GM12892 (cell line): ENCODE data around the gene CHML.
A peak's percentile ranks its signal among the peaks of the same experiment; 100 is the strongest.
"Not testable (repeated sequence)": the region's sequence is repeated elsewhere in the genome, so short reads cannot be mapped to it uniquely, and the experiment has no call there.

ENCODE experiments used
- DNase-seq: peaks from one replicate; pipeline ENCODE4 v3.0.0; 2011; ENCODE audit not compliant: insufficient read length
- FAIRE-seq: peaks from 2 replicates; lab custom pipeline; 2011; peaks lifted over from hg19 to GRCh38; lab: Jason Lieb, UNC
- POLR2A ChIP-seq: IDR thresholded peaks from 2 replicates; pipeline ENCODE4 v1.6.1; 2011; ENCODE audit warnings: low read depth, low read length, control low read depth
- POLR2AphosphoS5 ChIP-seq: IDR thresholded peaks from 2 replicates; pipeline ENCODE4 v1.6.1; 2011; ENCODE audit warnings: low read depth, low read length, control low read depth
- TAF1 ChIP-seq: IDR thresholded peaks from 2 replicates; pipeline ENCODE4 v1.6.1; 2011; ENCODE audit warnings: low read depth, mild to moderate bottlenecking, control low read depth, low read length, borderline replicate concordance

Gene CHML

DNA sequence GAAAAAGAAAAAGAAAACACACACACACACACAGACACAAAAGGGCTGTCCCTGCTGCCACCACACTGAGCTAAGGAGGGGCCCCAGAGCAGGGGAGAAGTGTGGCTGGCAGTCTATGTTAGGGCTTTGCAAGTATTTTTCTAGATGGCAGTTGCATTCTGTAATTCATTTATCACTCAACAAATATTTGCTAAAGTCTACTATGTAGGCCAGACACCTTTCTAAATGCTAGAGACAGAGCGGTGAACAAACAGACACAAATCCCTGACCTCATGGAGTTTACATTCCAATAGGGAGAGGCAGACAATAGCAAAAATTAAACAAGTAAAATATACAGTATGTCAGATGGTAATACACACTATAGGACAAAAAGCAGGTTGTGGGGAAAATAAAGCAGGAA is 32.1 kb upstream of the CHML start:
- TF ChIP-seq TAF1 = no peak
- TF ChIP-seq POLR2A = no peak
- TF ChIP-seq POLR2AphosphoS5 = no peak
- DNase-seq (no peak), FAIRE-seq (no peak)

DNA sequence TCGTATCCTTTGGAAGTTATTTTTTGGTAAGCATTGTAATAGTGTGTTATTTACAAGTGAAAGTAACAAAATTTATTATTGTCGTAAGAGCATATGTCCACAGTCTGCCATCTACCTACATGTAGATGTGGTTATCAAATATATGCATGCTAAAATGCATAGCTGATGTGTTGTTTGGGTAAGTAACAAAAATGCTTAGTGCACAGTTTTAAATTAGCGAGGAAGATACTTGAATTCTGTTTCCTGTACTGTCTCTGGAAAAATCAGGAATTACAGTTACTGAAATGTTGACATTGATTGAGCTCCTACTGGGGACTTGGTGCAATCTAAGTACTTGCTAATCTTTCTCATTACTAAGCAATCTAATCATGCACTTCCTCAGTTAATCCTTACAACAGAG is 26.2 kb upstream of the CHML start:
- peak; percentile 42 for FAIRE-seq
- no peak for TF ChIP-seq TAF1
- TF ChIP-seq POLR2A = no peak
- TF ChIP-seq POLR2AphosphoS5 = no peak
- no peak for DNase-seq

DNA sequence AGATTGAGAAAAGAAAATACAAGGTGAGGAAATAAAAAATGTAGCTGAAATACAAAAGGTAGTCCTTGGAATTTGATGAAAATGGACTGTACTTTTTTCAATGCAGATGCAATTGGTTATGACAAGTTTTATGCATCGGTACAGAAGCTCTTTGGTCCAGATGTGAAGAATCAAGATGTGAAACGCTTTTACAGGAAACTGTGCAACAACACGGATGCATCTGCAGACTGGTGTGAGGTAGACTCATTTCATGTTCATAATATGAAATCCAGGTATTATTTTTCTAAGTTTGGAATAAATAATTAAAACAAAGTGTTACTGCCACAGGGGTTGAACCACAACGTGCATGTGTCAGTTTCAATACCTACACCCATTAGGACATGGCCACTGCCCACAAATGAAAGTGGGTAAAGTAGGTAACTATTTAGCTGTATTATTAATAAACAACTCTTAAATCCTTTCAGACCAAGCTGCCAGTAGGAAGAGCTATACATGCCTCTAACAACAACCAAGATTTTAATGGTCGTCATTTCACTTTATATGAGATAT is 20.3 kb upstream of the CHML start:
- DNase-seq = no peak
- TF ChIP-seq TAF1 (no peak), POLR2A (no peak), POLR2AphosphoS5 (no peak)
- no peak for FAIRE-seq

GRCh38 chr1:241659016-241659415 is 18.8 kb upstream of the CHML start:
- not testable (repeated sequence) for DNase-seq, FAIRE-seq

GRCh38 chr1:241658081-241658793 is 18.1 kb upstream of the CHML start:
- no peak for DNase-seq
- FAIRE-seq = no peak
- TF ChIP-seq TAF1 (no peak), POLR2AphosphoS5 (no peak), POLR2A (no peak)

- FAIRE-seq (no peak), DNase-seq (no peak)
- TF ChIP-seq POLR2AphosphoS5 (no peak), POLR2A (no peak), TAF1 (no peak)
These were observed 14.5 kb upstream of the CHML start for GRCh38 chr1:241654641-241655040.

GRCh38 chr1:241654019-241654418 is 13.8 kb upstream of the CHML start:
- no peak for DNase-seq
- FAIRE-seq = no peak
- TF ChIP-seq POLR2AphosphoS5 (no peak), TAF1 (no peak), POLR2A (no peak)

DNA sequence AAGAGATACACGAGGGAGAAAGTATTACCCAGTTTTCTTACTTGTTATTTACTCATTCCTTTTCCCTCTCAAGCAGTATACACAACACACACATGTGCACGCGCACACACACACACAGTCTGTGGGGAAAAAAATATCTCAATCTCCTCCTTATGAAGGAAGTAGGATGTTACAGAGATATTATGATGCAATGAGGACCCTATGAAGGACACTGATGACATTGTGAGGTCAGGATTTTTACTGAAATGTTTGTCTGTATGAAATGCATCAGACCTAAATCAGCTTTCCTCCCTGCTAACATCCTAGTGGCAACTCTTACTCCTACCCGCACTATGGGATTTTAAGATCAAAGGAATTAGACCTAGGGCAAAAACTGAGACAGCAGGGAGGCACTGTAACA is 11.8 kb upstream of the CHML start, which contains the start of gene WDR64:
Gene WDR64, plus strand, starts transcription at position 270 of the 400 bp plus-strand sequence. CDS start 204 bp downstream, outside the sequence.
- FAIRE-seq = no peak
- no peak for DNase-seq
- no peak for TF ChIP-seq TAF1
- no peak for TF ChIP-seq POLR2AphosphoS5
- no peak for TF ChIP-seq POLR2A

GRCh38 chr1:241648159-241648558 is 8.0 kb upstream of the CHML start:
- TF ChIP-seq TAF1 = no peak
- TF ChIP-seq POLR2AphosphoS5 = no peak
- TF ChIP-seq POLR2A = no peak
- no peak for FAIRE-seq
- no peak for DNase-seq

- TF ChIP-seq POLR2A = no peak
- no peak for TF ChIP-seq TAF1
- DNase-seq (no peak), FAIRE-seq (no peak)
These were observed 7.5 kb upstream of the CHML start for GRCh38 chr1:241647658-241648057.

GRCh38 chr1:241646201-241646600 is 6.0 kb upstream of the CHML start:
- no peak for DNase-seq
- TF ChIP-seq TAF1 = no peak
- TF ChIP-seq POLR2AphosphoS5 = no peak
- TF ChIP-seq POLR2A = no peak
- no peak for FAIRE-seq

DNA sequence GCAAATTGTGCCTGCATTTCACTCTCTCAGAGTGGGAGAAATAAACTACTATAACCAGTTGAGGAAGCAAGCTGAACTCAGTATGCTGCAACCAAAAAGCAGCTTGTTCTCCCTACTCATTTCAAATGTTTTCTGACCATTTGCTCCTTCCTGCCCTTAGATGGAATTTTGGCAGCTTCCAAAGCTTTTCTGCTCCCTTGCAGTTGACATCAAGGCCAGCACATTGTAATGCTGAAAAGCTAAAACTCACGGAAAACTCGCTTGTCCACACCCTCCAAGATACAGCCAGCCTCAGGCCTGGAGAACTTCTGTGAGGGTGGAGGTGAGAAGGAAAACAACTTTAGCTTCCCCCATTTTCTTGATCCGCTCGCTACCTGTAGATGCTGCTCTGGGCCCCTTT is 5.0 kb upstream of the CHML start:
- FAIRE-seq (no peak), DNase-seq (no peak)
- no peak for TF ChIP-seq POLR2A
